ENCODE results near the gene NXPE4.

GRCh38 chr11:114562166-114562916 is 33.2 kb downstream of the NXPE4 start:
- TF ChIP-seq POLR2A (IDR thresholded peaks at IDR 0.05) = no peak
- TF ChIP-seq CTCF (IDR thresholded peaks at IDR 0.05) = no peak

Data from suprapubic skin (tissue), 3 donors.